Pancreas (tissue), 10 donors: ENCODE data around the gene CDC42BPA. TPM values are rescaled to one million over a fixed set of nuclear protein-coding genes. Genes with fewer than 3 reads are reported as not detected.

ENCODE experiments used
- ATAC-seq, 4 donors: fragments of 200-7000 bp; cut with Tn5 transposase; one replicate each; pipeline versions ENCODE4 v1.8.0 to v1.9.1; 2020; ENCODE audit warnings: mild to moderate bottlenecking in 4 of 4, moderate library complexity in 4 of 4
- DNase-seq, 6 donors: peaks; one replicate each; pipeline ENCODE4 v3.0.0-alpha.2; 2020
- FAIRE-seq: peaks from 2 replicates; lab custom pipeline; 2012; peaks lifted over from hg19 to GRCh38; lab: Jason Lieb, UNC
- H3K27ac ChIP-seq, 4 donors: fragments of 200-600 bp; sonication (generic); 1 replicate in 3 of 4; 2 replicates in 1 of 4; pipeline versions ENCODE4 v1.5.0 to v1.8.0; 2020
- H3K27me3 ChIP-seq, 4 donors: fragments of 200-600 bp; one replicate each; pipeline ENCODE4 v1.8.0; 2021
- H3K36me3 ChIP-seq, 3 donors: fragments of 200-600 bp; sonication (generic) in 1 of 3; one replicate each; pipeline versions ENCODE4 v1.5.0 to v1.8.0; 2020 to 2021
- H3K4me1 ChIP-seq, 3 donors: fragments of 200-600 bp; one replicate each; pipeline ENCODE4 v1.8.0; 2021
- H3K4me3 ChIP-seq, 4 donors: fragments of 200-600 bp; sonication (generic) in 2 of 4; one replicate each; pipeline versions ENCODE4 v1.5.0 to v1.8.0; 2020 to 2021
- H3K9me3 ChIP-seq, 4 donors: fragments of 200-600 bp; one replicate each; pipeline ENCODE4 v1.8.0; 2021
- WGBS, 2 donors: extraction: QIAGEN DNeasy Blood & Tissue Kit; methylation state at CpG; one replicate each; pipeline ENCODE4 v1.1.7; 2013; 5-methylcytosine and 5-hydroxymethylcytosine counted together
- intact Hi-C, 3 donors: fragments of 100-400 bp; cut with DNase I; formaldehyde crosslinking; loops; one replicate each; pipeline versions ENCODE4 v1.11.1 to v1.14.2; 2022
- polyA plus RNA-seq, 2 donors: library from polyadenylated mRNA; stranded (reverse); fragments of 200-250 nt; gene quantifications; one replicate each; pipeline ENCODE4 v1.2.3, GENCODE V29; 2013
- total RNA-seq, 6 donors: library from RNA; stranded (reverse); fragmentation: NEBNext Ultra II Directional in 4 of 6; extraction: Animal tissue kit (Norgen Biotek cat#: 25700) in 4 of 6; gene quantifications; one replicate each; pipeline versions ENCODE4 v1.2.1 to v1.2.4, GENCODE V29; 2021 to 2023
- TF ChIP-seq, protein P1 (sequence below), 4 donors: fragments of 200-600 bp; sonication (generic) in 3 of 4; IDR thresholded peaks; one replicate each; pipeline versions ENCODE4 v1.5.0 to v1.8.0; 2021; ENCODE audit warnings: antibody characterized with exemption in 4 of 4
- donor health status: healthy with polysubstance abuse.
- donor health status: DM: no; HTN: no; CAD: no; lungs with moderate emphysema.
- donor health status: DM: no; HTN: no; CAD: no.
- donor health status: control.
- donor health status: control.
- donor health status: Bipolar disorder and iron deficiency.
- donor health status: DM: yes; HTN: yes; CAD: no.
- donor health status: DM: no; HTN: no; CAD: no.
- donor health status: DM: no; HTN: no; CAD: no.
- donor health status: DM: yes; HTN: yes; CAD: no.

The CDC42BPA gene
- total and polyA plus RNA-seq, 8 donors = 5.3 to 22.5 (median 16.5) TPM

DNA sequence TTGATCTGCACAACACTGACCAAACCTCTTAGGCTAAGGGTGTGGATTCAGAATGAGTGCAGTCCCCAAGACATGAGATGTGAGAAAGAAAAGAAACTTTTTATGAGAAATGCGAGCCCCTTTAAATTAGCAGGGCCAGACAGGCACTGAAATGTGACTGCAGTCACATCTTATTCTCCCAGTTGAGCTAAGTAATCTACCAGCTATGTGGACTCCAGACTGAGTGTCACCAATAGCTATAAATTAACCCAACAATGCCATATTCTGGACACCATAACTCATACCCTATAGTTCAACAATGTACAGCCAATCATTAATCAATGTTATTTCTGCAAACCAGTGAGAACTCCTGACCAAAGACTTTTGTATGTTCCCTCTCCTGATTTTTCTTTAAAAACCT is 225.0 kb downstream of the CDC42BPA start:
- no peak for DNase-seq
- intact Hi-C loops = no loop called here
- Histone ChIP-seq H3K4me1 (peaks cover 17 to 31% (median 22%) of the 10 kb centered on the region in 3 donors), H3K27me3 (no peaks in the 10 kb centered on the region), H3K27ac (peak overlapping the region in 3 of 4 donors; percentile 43 to 82 (median 68)), H3K36me3 (no peaks in the 10 kb centered on the region), H3K4me3 (no peak overlapping the region), H3K9me3 (no peaks in the 10 kb centered on the region)
- FAIRE-seq = no peak
- TF ChIP-seq, protein P1, sequence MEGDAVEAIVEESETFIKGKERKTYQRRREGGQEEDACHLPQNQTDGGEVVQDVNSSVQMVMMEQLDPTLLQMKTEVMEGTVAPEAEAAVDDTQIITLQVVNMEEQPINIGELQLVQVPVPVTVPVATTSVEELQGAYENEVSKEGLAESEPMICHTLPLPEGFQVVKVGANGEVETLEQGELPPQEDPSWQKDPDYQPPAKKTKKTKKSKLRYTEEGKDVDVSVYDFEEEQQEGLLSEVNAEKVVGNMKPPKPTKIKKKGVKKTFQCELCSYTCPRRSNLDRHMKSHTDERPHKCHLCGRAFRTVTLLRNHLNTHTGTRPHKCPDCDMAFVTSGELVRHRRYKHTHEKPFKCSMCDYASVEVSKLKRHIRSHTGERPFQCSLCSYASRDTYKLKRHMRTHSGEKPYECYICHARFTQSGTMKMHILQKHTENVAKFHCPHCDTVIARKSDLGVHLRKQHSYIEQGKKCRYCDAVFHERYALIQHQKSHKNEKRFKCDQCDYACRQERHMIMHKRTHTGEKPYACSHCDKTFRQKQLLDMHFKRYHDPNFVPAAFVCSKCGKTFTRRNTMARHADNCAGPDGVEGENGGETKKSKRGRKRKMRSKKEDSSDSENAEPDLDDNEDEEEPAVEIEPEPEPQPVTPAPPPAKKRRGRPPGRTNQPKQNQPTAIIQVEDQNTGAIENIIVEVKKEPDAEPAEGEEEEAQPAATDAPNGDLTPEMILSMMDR (IDR thresholded peaks at IDR 0.05) = no peak
- no peak for ATAC-seq
- 93 to 100% methylated on average over 1 of the region's 1 CpG for WGBS, 2 donors

DNA sequence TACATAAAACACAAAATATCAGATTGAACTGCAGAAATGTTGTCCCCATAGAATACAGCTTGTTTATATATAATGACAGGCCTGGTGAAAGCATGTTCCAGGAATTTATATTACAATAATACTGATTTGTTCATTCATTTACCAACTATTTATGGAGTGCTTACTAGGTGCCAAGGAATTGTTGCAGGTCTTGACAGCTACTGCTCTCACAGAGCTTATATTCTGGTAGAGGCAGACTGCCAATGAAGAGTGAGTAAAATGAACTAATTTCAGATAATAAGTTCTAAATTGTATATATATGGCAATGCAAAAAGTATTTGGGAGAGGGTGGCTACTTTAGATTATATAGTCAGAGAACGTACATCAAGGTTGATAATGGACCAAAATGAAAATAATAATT is 226.2 kb downstream of the CDC42BPA start:
- FAIRE-seq = no peak

DNA sequence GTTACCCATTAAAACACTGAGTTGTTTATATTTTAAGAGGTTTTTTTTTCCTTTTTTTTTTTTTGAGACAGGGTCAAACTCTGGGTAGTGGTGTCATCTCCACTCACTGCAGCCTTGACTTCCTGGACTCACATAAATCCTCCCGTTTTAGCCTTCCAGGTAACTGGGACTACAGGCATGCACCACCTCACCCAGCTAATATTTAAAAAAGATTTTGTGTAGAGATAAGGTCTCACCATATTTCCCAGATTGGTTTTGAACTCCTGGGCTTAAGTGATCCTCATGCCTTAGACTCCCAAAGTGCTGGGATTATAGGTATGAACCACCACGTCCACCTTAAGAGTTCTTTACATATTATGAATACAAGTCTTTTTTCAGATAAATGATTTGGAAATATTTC is 231.7 kb downstream of the CDC42BPA start:
- no peak for FAIRE-seq
- H3K36me3 ChIP-seq = peaks cover 0 to 9% (median 0%) of the 10 kb centered on the region in 3 donors
- H3K9me3 ChIP-seq = no peaks in the 10 kb centered on the region
- peaks cover 0 to 1% (median 0%) of the 10 kb centered on the region in 3 donors for H3K4me1 ChIP-seq
- no peaks in the 10 kb centered on the region for H3K27me3 ChIP-seq
- H3K27ac ChIP-seq = no peak overlapping the region
- no peak for ATAC-seq
- TF ChIP-seq, protein P1 (IDR thresholded peaks at IDR 0.05) = no peak
- intact Hi-C loops = no loop called here
- DNase-seq = no peak
- 83 to 84% methylated on average over 2 of the region's 2 CpGs for WGBS, 2 donors
- H3K4me3 ChIP-seq = no peak overlapping the region

More for the DNA sequence above, 226.2 kb downstream of the CDC42BPA start:
- ATAC-seq (no peak), DNase-seq (no peak)
- H3K27ac ChIP-seq = no peak overlapping the region
- peaks cover 17 to 31% (median 22%) of the 10 kb centered on the region in 3 donors for H3K4me1 ChIP-seq
- TF ChIP-seq, protein P1 (IDR thresholded peaks at IDR 0.05) = no peak
- H3K4me3 ChIP-seq = no peak overlapping the region
- no peaks in the 10 kb centered on the region for H3K27me3 ChIP-seq
- peaks cover 0 to 1% (median 0%) of the 10 kb centered on the region in 3 donors for H3K36me3 ChIP-seq
- no peaks in the 10 kb centered on the region for H3K9me3 ChIP-seq
- 100% methylated on average over 1 of the region's 1 CpG for WGBS, 2 donors
- intact Hi-C loops = no loop called here

DNA sequence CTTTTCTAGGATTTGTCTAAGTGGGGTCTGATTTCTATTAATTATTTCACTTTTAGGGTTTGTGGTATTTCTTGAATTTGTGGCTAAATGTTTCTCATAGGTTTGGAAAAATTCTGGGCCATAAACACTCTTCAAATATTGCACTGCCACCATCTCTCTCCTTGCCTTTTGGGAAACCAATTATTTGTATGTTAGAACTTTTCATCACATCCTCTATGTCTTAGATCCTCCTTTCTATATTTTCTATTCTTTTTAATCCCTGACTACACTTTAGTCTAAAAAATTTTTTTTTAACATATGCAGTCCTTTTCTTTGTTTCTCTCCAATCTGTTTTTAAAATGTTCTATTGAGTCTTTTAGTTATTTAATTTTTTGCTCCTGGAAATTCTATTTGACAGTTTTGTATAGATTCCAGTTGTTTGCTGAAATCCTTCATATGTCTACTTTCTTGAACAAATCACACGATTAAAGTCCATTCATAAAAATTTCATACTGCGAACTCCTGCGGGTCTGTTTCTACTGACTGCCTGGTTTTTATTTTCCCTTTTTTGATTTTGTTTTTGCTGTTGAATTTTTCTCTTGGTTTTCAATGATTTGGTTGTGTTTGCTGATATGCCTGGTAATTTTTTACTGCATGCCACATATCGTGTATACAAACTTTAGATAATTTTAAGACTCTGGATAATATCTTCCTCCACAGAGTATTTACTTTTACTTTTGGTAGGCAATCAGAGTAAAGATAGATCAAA is 235.1 kb downstream of the CDC42BPA start:
- no peaks in the 10 kb centered on the region for H3K4me1 ChIP-seq
- 86 to 99% methylated on average over 4 of the region's 4 CpGs for WGBS, 2 donors

More for the DNA sequence above, 235.1 kb downstream of the CDC42BPA start:
- H3K36me3 ChIP-seq = peaks cover 0 to 9% (median 0%) of the 10 kb centered on the region in 3 donors
- DNase-seq (no peak), ATAC-seq (no peak), FAIRE-seq (no peak)
- no peaks in the 10 kb centered on the region for H3K9me3 ChIP-seq
- no peaks in the 10 kb centered on the region for H3K27me3 ChIP-seq
- intact Hi-C loops = no loop called here
- H3K4me3 ChIP-seq = no peak overlapping the region
- no peak overlapping the region for H3K27ac ChIP-seq
- TF ChIP-seq, protein P1 (IDR thresholded peaks at IDR 0.05) = no peak
